ENCODE measurements around the gene GCNA.
"Not testable (repeated sequence)": the region's sequence is repeated elsewhere in the genome, so short reads cannot be mapped to it uniquely, and the experiment has no call there.

The GCNA gene

DNA sequence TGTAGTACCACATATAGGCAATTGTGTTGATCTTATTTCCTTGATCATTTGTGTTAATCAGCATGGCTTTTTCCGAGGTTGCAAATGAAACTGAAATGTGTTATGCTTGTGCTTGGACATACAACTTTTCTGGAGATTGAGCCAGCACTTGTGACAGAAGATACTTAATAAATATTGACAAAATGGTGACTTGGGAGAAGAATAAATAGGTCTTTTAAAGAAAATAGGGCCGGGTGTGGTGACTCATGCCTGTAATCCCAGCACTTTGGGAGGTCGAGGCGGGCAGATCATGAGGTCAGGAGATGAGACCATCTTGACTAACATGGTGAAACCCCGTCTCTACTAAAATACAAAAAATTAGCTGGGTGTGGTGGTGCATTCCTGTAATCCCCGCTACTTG is 18.5 kb upstream of the GCNA start:
- DNase-seq, result not testable (repeated sequence)

DNA sequence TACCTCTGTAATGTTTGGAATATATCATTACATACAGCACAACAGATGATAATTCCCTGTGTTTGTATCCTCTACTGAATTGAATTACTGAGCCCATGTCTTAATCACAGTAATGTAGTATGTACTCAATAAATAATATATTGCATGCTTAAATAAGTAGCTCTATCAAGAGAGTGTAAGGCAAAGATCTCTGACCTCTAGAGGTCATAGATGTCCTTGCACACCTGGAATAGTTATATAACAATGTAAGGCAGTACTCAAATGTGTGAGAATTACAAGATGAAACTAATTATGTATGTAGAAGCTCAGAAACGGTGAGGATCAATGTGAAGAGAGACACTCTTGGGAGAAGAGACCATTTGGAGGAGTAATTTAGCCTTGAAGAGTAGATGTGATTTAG is 14.3 kb upstream of the GCNA start:
- DNase-seq, result peak; percentile 2

DNA sequence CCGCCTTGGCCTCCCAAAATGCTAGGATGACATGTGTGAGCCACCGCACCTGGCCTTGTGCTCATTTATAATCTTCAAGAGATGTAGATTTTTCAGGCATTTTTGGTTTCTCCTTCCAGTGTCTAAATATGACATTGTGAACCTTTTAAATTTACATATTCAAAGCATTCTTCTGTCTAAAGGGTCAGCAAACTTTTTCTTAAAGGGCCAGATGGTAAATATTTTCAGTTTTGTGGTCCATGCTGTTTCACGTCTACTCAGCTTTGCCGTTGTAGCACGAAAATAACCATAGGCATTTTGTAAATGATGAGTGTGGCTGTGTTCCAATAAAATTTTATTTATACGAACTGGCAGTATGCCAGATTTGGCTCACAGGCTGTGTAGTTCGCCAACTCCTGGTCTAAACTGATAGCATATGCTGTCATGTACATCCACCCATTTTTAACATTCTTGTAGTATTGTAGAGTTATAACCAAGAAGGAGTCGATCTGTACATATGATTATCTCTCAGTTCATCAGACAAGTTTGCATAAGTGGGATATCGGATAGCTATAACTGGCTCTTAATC is 12.7 kb upstream of the GCNA start:
- no peak for DNase-seq

DNA sequence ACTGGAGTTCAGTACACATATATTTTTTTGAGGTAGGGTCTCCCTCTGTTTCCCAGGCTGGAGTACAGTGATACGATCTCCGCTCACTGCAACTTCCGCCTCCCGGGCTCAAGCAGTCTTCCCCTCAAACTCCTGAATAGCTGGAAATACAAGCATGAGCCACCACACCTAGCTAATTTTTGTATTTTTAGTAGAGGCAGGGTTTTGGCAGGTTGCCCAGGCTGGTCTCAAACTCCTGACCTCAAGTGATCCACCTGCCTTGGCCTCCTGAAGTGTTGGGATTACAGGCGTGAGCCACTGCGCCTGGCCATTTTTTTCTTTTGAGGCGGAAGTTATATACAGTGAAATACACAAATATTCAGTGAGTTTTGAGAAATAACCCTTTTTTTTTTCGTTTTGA is 6.8 kb upstream of the GCNA start:
- not testable (repeated sequence) for DNase-seq

DNA sequence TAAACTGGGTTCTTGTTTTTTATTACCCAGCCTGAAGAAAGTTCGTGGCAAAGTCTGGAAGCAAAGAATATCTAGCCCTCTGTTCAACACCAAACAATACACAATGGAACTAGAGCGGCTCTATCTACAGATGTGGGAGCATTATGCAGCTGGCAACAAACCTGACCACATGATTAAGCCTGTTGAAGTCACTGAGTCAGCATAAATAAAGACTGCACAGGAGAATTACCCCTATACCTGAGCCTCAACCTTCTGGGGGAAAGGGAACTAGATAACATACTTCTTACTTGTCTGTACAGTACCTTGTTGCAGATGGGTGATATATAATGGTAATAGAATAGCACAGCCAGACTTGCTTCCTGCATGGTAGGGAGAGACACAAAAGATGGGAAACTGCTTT is 4.6 kb upstream of the GCNA start:
- DNase-seq, result no peak

DNA sequence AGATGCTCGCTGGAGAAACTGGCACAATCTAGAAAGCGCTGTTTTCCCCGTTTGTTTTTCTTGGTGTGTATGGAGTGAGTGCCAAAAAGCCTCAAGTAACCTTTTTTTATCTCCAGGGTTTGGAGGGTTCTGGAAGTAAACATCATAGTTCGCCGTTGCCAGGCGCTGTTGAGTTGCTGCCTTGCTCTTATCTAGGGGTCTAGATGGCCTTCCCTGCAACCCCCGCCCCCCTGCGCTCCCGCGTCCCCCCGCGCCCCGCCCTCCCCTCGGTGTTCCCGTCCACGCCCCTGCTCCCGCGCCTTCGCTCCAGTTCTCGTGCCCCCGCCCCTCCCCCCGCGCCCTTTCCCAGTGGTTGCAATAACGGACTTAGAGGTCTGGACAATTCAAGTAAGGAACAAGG is 555 bp upstream of the GCNA start:
- DNase-seq, result no peak

DNA sequence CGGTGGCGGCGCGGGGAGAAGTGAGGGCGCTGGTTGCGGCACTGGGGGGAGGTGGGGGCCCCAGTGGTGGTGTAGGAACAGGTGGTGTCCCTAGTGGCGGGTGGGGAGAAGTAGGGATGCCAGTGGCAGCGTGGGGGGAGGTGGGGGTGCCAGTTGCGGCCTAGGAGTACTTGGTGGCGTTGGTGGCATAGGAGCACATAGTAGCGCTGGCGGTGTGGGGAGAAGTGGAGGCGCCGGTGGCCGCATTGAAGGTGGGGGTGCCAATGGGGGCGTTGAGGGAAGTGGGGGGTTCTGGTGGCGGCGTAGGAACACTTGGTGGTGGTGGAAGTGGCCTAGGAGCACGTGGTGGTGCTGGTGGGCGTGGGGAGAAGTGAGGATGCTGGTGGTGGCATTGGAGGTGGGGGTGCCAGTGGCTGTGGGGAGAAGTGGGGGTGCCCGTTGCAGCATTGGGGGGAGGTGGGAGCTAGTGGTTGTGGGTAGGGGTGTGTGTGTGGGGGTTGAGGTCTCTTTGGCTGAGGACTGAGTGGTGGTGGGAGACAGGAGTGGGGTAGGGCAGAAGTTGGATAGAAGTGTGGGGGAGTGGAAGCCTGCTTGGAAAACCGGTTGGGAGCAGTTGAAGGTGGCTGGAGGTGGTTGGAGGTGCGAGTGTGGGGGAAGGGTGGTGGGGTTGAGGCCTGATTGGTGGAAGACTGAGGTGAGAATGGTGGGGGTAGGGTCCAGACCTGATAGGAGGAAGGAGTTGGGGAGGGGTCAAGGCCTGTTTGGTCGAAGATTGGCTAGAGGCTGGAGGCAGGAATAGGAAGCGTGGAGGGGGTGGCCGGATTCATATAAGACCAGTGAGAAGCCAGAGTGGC is 1.1 kb downstream of the GCNA start:
- DNase-seq, result no peak

DNA sequence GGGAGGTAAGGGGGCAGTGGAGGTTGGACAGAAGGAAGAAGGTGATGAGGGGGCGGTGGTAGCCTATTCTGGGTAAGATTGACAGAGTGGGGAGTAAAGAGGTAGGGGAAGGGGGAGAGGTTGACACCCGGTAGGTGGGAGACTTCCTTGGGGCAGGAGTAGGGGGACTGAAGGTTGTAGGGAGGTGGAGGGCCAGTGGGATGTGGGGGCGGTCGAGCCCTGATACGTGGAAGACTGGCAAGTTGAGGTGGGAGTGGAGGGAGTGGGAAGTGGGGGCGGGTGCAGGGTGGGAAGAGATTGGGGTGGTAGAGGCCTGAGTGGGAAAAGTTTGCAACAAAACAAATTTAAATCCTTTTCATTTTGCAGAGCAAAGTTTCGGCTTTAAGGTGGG is 1.7 kb downstream of the GCNA start:
- no peak for DNase-seq

DNA sequence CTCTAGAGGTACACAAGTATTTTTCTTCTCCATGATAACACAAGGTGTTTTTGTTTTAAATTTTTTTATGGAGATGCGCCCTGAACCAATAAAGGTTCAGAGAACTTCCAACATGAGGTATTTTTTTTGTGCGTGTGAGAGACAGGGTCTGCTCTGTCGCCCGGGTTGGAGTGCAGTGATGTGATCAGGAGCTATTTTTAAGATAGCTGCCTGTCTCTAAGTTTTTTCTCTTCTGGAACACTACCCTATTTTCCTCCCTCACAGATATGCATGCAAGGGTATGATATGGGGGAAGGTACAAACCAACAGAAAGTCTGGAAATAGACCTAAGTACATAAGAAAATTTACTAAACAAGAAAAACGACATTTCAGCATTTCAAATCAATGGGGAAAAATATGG is 3.0 kb downstream of the GCNA start:
- DNase-seq, result no peak

DNA sequence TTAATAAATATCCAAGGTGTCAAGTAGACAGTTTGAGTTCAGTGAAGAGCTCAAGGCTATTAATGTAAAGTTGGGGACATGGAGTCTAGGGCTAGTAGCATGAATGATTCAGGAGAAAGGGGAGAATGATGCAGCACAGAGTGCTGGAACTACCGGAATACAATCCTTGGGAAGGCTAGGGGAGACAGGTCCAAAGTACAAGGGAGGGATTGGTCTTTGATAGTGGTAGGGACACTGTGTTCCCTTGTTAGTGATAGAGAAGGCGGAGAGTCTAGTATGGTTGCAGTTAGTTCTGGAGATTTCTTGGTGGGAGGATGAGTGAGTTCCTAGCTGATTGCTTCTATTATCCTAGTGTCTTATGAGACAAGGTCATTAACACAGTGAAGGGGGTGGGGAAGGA is 8.7 kb downstream of the GCNA start:
- no peak for DNase-seq

DNA sequence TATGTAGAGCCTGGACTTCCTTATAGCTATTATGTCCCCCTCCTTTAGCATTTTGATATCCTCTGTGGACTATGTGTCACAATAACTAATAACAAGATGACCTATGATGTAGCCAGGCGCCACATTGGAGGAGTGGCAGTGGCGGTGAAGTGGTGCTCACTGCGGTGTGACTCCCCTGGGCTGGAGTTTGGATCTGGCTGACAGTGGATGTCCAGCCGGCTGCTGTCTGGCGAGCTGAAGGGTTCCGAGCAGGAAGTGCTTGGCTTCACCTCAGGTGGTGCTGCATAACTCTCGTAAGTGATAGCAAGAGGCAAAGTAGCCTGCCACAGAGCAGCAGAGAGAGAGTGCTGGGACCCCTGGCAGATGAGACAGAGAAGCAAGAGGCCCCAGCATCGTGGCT is 15.0 kb downstream of the GCNA start:
- not testable (repeated sequence) for DNase-seq

DNA sequence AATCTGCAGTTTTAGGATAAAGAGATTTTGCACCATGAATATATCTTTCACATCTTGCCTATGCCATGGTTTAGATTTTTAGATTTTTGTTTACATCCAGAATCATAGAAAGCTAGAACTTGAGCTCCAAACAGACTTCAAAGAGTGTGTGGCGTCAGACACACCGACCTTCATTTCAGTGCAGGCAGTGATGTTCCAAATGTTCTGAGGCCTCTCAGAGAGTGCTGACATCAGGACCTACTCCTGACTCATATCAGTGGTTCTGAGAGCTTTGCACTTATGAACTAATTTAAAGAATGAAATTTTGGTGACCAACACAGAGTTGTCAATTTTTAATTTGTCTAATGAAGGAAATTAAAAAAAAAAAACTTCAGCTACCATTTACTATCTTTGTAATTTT is 21.7 kb downstream of the GCNA start:
- DNase-seq, result no peak

DNA sequence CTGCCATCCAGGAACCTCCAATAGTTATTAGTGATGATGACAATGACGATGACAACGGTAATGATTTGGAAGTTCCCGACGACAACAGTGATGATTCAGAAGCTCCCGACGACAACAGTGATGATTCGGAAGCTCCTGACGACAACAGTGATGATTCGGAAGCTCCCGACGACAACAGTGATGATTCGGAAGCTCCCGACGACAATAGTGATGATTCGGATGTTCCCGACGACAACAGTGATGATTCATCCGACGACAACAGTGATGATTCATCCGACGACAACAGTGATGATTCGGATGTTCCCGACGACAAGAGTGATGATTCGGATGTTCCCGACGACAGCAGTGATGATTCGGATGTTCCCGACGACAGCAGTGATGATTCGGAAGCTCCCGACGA is 25.4 kb downstream of the GCNA start:
- no peak for DNase-seq

DNA sequence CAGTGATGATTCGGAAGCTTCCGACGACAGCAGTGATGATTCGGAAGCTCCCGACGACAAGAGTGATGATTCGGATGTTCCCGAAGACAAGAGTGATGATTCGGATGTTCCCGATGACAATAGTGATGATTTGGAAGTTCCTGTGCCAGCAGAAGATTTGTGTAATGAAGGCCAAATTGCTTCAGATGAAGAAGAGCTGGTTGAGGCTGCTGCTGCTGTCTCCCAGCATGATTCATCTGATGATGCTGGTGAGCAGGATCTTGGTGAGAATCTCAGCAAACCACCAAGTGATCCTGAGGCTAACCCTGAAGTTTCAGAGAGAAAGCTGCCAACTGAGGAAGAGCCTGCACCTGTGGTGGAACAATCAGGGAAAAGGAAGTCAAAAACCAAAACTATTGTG is 25.9 kb downstream of the GCNA start:
- DNase-seq, result no peak

DNA sequence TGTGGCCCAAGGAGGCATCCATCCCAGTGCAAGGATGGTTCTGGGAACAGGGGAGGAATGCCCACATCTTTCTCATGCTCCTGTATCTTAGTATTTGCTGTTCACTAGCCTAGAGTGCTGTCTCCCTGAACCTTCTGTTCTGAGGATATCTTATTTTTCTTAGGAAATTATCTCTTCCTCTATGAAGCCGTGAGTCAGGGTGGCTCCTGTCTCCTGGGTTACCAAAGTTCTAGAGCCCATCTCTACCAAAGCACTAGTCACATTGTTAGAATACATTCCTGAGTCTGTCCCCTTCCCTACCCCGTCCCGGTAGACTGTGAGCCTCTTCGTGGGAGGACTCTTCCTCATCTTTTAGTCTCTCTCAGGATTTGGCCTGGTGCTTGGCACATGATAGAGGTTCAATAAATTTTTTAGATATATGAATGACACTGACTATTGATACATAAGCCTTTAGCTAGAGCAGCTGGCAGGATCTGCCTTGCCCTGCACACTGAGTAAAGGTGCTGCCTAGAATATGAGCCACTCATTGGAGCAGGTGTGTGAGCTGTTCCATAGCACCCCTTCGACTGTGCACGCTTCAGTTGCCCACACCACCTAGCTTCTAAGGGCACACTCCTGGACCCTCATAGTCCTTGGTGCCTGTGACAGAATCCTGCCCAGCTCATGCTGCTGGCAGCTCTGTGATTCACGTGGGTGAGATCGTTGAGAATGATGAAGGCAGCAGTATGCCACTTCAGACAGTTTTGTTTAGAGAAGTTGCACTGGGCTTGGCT is 26.7 kb downstream of the GCNA start:
- DNase-seq, result no peak

DNA sequence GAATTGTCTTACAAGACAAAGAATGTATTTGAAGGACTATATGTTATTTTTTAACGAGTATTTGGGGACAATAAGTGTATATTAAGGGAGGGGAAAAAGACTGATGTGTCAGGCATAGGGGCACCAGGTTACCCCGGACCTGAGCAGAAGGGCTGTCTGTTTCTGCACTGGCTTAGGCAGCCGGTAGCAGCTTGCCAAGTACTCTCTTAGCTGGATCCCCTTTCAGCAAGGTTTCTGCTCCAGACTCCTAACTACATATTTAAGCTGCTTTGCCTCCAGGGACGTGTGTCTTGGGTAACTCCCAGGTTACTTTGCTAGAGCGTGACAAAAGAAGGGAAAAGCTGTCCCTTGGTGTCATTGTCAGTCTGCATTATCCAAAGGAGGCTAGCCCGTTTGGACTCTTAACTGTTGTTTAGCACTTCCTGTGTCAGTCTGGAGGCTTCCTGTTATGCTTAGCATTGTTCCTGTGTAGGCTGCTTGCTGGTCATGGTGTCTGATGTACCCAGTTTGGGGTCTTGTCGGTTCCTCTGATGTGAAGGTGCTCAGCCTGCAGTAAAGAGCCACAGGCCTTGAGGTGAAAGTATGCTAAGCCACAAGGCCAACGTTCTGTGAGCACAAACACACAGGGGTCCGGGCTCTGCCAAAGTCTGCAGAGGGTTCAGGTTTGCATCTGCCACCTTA is 28.4 kb downstream of the GCNA start:
- no peak for DNase-seq

DNA sequence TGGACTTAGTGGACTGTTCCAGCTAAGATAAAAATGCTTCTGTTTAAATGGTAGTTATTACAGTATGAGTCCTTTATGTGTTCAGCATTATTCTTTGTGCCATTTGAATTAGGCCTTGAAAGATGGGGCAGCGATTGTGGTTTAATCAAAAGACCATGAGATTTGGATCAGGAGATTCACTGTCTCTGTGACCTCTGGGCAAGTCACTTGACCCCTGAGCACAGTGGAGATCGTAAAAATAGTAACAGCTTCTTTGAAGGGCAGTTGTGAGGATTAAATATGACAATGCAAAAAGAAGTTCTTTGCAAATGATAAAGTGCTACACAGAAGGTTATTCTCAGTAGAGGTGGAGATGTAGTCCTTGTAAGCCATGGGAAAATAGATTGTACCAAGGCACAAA is 29.3 kb downstream of the GCNA start:
- no peak for DNase-seq

DNA sequence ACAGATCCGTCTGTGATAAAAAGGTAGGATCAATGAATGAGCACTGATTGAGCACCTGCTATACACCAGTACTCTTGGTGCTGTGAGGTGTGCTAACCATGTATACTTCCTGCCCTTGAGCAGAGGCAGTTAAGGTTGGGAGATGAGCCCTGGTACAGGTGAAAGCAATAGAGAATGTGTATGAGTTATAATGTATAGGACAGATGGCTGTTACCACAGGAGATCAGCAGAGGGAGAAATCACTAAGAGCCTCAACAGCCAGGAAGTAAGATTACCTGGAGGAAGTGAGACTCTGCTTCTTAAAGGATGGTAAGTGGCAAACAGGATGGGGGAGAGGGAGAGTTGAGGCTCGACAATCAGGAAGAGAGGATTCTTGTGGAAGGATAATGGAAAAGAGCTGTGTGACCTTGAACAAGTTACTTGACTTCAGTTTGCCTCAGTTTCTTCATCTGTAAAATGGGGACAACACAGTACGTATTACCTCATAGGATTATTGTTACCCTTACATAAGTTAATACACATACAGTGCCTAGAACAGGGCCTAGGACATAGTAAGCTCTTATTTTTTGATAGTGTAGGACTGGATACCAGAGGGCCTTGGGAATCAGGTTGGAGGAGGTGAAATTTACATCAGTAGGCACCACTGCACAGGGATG is 31.0 kb downstream of the GCNA start:
- no peak for DNase-seq

DNA sequence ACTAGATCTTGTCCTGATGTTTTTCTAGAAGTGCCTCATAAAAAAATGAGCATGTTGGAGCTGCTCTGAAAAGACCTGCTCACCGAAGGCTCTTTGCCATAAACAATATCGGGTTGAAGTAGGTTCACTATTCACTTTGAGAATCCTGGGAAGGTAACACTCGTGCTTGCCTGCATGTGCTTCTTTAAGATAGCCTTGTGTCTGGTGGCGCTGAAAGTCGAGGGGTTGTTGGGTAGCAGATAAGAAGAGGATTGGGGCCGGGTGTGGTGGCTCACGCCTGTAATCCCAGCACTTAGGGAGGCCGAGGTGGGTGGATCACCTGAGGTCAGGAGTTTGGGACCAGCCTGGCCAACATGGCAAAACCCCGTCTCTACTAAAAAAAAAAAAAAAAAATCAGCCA is 33.5 kb downstream of the GCNA start:
- DNase-seq, result not testable (repeated sequence)

DNA sequence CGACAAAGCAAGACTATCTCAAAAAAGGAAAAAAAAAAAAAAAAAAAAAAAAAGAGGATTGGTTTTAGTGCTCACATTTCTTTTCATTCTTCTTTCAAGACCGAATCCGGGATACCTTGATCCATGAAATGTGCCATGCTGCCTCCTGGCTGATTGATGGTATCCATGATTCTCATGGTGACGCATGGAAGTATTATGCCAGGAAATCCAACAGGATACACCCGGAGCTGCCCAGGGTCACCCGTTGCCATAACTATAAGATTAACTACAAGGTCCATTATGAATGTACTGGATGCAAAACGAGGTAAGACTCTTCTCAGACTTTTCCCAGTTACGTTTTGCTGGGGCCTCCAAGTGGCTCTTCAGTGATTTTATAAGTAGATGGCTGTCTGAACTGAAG is 34.0 kb downstream of the GCNA start:
- no peak for DNase-seq

DNA sequence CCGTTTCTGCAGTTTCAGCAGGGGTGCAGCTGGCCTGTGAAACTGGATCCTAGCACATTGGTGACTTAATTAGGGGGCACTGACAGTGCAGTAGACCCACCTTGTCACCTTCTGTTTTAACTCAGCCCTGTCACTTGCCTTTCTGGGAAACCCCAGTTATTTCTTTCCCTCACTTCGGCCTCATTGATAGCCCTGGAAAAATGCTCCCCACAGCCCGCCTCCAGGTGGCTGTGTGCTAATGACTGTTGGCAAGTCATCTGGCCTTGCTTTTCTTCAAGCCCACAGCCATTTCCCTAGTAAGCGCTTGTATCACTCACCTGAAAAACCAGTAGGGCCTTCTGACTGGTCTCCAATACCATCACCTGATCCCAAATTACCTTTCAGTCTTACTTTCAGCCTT is 36.8 kb downstream of the GCNA start:
- DNase-seq, result no peak

DNA sequence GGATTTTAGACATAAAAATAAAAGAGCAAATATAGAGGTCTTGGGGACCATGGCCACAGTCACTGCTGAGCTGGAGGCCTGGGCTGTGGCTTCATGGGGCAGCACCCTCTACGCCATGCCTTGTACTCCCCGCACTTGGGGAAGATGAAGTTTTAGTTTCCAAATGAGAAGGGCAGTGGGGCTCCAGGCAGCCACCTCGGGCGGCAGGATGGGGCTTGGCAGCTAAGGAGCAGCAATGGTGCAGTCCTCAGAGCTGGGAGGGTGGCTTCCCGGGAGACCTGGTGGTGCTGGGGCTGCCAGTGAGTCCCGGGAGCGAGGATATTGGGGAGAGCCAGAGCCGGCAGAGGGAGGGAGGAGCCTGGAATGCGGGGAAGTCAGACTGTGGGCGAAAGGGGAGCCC is 37.7 kb downstream of the GCNA start:
- DNase-seq, result no peak

All from OCI-M1 (cell line).